Activated CD4-positive, alpha-beta T cell treated with anti-CD3 and anti-CD28 coated beads, Interleukin-2, amount 50 U/mL, for 16 hours (primary cell): ENCODE results near the gene MAU2.
"Not testable (repeated sequence)": the region's sequence is repeated elsewhere in the genome, so short reads cannot be mapped to it uniquely, and the experiment has no call there.

Source experiments
- DNase-seq: peaks from one replicate; pipeline ENCODE4 v3.0.0-alpha.2; 2020

Gene MAU2

GRCh38 chr19:19385896-19386869 is 65.6 kb downstream of the MAU2 start:
- no peak for DNase-seq

DNA sequence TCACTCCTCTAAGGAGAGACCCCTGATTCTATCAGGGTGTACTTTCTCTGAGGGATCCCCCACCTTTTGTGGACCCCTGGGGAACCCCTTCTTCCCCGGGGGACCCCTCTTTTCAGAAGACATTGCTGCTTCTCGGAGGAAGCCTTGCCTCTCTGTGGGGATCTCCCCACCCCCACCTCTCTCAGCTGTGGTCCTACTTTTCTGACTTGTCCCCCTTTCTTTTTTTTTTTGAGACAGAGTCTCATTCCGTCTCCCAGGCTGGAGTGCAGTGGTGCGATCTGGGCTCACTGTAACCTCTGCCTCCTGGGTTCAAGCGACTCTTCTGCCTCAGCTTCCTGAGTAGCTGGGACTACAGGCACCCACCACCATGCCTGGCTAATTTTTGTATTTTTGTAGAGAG is 66.5 kb downstream of the MAU2 start:
- DNase-seq = no peak

- no peak for DNase-seq
Observed at GRCh38 chr19:19388568-19389555, 68.2 kb downstream of the MAU2 start.

GRCh38 chr19:19389683-19390082 is 69.1 kb downstream of the MAU2 start:
- DNase-seq = not testable (repeated sequence)

DNA sequence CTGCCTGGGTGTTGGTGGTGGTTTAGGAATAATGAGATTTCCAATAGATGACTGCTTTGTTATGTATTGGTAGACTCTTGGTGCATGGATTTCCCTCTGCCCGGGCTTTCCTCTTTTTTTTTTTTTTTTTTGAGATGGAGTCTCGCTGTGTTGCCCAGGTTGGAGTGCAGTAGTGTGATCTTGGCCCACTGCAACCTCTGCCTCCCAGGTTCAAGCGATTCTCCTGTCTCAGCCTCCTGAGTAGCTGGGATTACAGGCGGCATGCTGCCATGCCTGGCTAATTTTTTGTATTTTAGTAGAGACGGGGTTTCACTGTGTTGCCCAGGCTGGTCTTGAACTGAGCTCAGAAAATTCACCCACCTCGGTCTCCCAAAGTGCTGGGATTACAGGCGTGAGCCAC is 73.7 kb downstream of the MAU2 start:
- DNase-seq = not testable (repeated sequence)

DNA sequence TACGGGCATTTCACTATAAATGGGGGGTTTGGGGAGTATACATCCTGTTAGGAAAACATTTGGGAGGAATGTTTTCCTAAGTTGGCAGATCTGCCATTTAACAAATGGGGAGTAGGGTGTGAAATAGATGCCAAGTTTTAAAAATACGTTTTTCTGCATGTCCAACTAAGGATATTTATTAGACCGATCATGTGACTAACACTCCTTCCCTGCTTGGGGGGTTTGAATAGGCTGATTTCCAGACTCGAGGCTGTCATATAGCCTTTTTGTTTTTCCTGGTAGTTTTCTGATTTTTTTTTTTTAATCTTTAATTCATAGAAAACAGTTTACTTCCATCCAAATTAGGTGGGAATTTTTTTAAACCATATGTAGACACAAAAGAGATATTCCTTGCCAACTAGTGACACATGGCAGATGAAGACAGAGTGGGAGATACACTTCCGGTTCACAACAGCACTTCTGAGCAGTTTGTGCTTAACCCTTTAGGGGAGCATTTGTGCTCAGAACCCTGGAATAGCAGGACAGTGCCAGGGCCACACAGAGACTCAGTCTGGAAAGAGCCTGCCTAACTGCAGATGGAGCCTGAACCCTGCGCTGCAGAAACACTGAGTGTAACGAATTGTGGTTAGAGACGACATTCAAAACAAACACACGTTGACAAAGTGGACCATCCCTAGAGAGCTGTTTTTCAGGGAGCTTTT is 79.3 kb downstream of the MAU2 start:
- DNase-seq = no peak

GRCh38 chr19:19402656-19403372 is 82.2 kb downstream of the MAU2 start:
- no peak for DNase-seq

DNA sequence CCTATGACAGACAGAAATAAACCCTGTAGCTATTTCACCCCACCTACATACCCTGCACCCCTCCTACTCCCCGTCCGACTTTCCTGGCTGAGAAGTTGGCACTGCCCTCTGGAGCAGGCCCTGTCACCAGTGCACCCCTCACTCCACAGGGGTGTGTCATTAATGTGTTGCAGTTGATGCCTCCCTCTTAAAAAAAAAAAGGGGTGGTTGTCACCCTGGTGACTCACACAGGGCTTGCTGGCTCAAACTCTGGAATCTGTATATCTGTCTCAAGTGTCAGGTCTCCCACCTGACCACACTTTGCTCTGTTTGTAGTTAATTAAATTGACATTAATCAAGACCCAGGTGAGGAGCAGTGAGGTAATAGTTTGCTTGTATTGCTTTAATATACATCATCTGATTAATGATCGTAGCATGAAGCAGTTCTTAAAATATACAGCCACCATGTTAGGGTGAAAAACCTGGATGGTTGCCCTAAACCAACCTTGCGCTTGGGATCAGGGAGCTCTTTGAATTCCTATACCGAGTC is 82.8 kb downstream of the MAU2 start:
- no peak for DNase-seq

- DNase-seq = peak; percentile 94
Observed at GRCh38 chr19:19404879-19405860, 84.5 kb downstream of the MAU2 start, which contains the start of gene GATAD2A. Gene GATAD2A (plus strand): TSS chr19:19405675. CDS start chr19:19465346, 59,671 bp downstream.

GRCh38 chr19:19405971-19406877 is 85.6 kb downstream of the MAU2 start:
- peak; percentile 41 for DNase-seq

DNA sequence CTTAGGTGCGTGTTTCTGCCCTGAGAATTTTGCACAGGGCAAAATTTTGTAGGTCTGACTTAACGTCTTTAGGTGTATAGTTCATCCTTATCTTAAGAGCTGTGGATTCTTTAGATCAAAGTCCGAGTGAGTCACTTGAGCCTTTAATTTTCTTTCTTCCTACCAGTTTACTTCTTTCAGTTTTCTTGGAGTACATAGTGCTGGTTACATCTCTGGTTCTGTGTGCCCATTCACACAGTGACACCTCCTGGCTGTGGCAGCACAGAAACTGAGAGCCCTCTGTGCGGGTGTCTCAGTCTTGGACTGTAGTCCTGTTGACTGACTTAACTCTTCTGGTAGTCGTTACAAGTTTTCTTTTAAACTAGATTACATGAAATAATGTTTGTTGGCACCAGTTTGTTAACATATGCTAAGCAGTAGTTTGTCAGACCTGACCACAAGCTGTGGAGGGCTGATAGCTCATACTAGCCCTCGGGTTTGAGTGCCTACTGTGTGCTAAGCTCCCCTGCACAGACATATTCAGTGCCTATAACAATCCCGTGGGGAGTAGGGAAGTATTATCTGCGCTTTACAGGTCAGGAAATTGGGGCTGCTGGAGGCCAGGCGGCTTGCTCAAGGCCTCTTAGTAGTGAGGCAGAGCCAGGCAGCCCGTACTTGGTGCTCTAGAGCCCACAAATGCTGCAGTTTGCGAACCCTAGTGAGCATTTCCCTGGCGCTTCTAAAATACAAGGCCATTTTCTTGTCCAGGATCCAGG is 86.4 kb downstream of the MAU2 start:
- DNase-seq = peak; percentile 70

DNA sequence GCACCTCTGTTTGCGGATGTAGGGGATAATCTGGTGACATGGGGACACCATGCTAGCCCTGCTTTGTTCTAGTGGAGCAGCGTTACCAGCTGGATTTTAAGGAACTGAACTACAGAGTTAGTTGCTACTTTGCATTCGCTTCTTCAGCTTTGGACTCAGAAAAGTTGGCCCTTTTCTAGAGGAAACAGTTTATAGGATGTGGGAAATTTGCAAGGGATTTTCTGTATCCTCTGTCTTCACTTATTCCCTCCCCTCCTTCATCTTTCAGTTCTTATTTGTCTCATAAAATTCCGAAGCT is 87.0 kb downstream of the MAU2 start:
- DNase-seq = no peak
